Neural progenitor cell (in vitro differentiated cells): Measurements from ENCODE around the gene NSMCE1. TPM values are rescaled to one million over a fixed set of nuclear protein-coding genes. Genes with fewer than 3 reads are reported as not detected.

Experiments
- DNase-seq: peaks from one replicate; pipeline ENCODE4 v3.0.0-alpha.2; 2016; ENCODE audit warnings: low spot score
- H2AFZ ChIP-seq: fragments of 200-600 bp; sonication (generic); replicated peaks from 2 replicates; pipeline ENCODE4 v1.6.1; 2016; ENCODE audit warnings: antibody characterized with exemption
- H3F3A ChIP-seq: fragments of 200-600 bp; sonication (generic); 2 replicates; pipeline ENCODE4 v1.6.1; 2016; ENCODE audit warnings: antibody characterized with exemption, low read depth
- H3K27ac ChIP-seq: fragments of 200-600 bp; sonication (generic); 2 replicates; pipeline ENCODE4 v1.5.1; 2016; ENCODE audit warnings: mild to moderate bottlenecking
- H3K27me3 ChIP-seq: fragments of 200-600 bp; sonication (generic); 2 replicates; pipeline ENCODE4 v1.6.1; 2016; ENCODE audit warnings: mild to moderate bottlenecking, moderate library complexity
- H3K36me3 ChIP-seq: fragments of 200-600 bp; sonication (generic); 2 replicates; pipeline ENCODE4 v1.5.1; 2016
- H3K4me1 ChIP-seq: fragments of 200-600 bp; sonication (generic); 2 replicates; pipeline ENCODE4 v1.6.1; 2016; ENCODE audit warnings: mixed run types
- H3K4me2 ChIP-seq: fragments of 200-600 bp; sonication (generic); 2 replicates; pipeline ENCODE4 v1.6.1; 2016
- H3K4me3 ChIP-seq: fragments of 200-600 bp; sonication (generic); 2 replicates; pipeline ENCODE4 v1.5.1; 2016
- H3K79me2 ChIP-seq: fragments of 200-600 bp; sonication (generic); 2 replicates; pipeline ENCODE4 v1.6.1; 2016; ENCODE audit warnings: low read depth
- H3K9ac ChIP-seq: fragments of 200-600 bp; sonication (generic); 2 replicates; pipeline ENCODE4 v1.6.1; 2016
- H3K9me3 ChIP-seq: fragments of 200-600 bp; sonication (generic); 2 replicates; pipeline ENCODE4 v1.5.1; 2016; ENCODE audit warnings: low read depth
- H4K20me1 ChIP-seq: fragments of 200-600 bp; sonication (generic); 2 replicates; pipeline ENCODE4 v1.6.1; 2016; ENCODE audit warnings: low read depth
- H3K27ac Mint-ChIP-seq: 3 replicates; pipeline ENCODE4 v1.8.0; 2021; ENCODE audit warnings: mixed read lengths
- H3K27me3 Mint-ChIP-seq: 2 replicates; pipeline ENCODE4 v1.8.0; 2022; ENCODE audit warnings: low read depth, mild to moderate bottlenecking, inconsistent platforms, moderate library complexity, mixed read lengths; ENCODE audit not compliant: insufficient read depth
- H3K36me3 Mint-ChIP-seq: 3 replicates; pipeline ENCODE4 v1.8.0; 2021; ENCODE audit warnings: mixed read lengths
- H3K4me1 Mint-ChIP-seq: 3 replicates; pipeline ENCODE4 v1.8.0; 2021; ENCODE audit warnings: mixed read lengths
- H3K4me3 Mint-ChIP-seq: 3 replicates; pipeline ENCODE4 v1.8.0; 2021; ENCODE audit warnings: mild to moderate bottlenecking, moderate library complexity, mixed read lengths
- H3K9me3 Mint-ChIP-seq: 3 replicates; pipeline ENCODE4 v1.8.0; 2020; ENCODE audit warnings: mixed read lengths
- EZH2 ChIP-seq: fragments of 200-600 bp; sonication (generic); IDR thresholded peaks from 2 replicates; pipeline ENCODE4 v1.6.1; 2017; ENCODE audit warnings: antibody characterized with exemption, mild to moderate bottlenecking, moderate library complexity
- EZH2phosphoT487 ChIP-seq: fragments of 200-600 bp; sonication (generic); IDR thresholded peaks from 2 replicates; pipeline ENCODE4 v1.6.1; 2017; ENCODE audit warnings: antibody characterized with exemption
- total RNA-seq: library from RNA; depleted of rRNA; stranded (reverse); fragments of >200 nt; gene quantifications from 2 replicates; pipeline ENCODE4 v1.2.3, GENCODE V29; 2015; ENCODE audit warnings: low replicate concordance
- TF ChIP-seq, protein P1 (sequence below): fragments of 200-600 bp; sonication (generic); IDR thresholded peaks from 2 replicates; pipeline ENCODE4 v1.5.1; 2017; ENCODE audit warnings: antibody characterized with exemption, mild to moderate bottlenecking

NSMCE1 gene
- total RNA-seq, 1 donor from 2014 or later = 83.4 TPM

GRCh38 chr16:27304102-27304501, 35.5 kb upstream of the NSMCE1 start:
- Histone ChIP-seq H3K9ac (no peak overlapping the region), H3K36me3 (no peaks in the 10 kb centered on the region), H3K4me2 (no peak overlapping the region), H4K20me1 (no peaks in the 10 kb centered on the region), H3K9me3 (no peaks in the 10 kb centered on the region), H3K79me2 (no peaks in the 10 kb centered on the region), H3K27ac (no peak overlapping the region), H3K4me1 (no peaks in the 10 kb centered on the region), H3K27me3 (no peaks in the 10 kb centered on the region), H3F3A (no peaks in the 10 kb centered on the region), H2AFZ (no peak overlapping the region), H3K4me3 (no peak overlapping the region)
- TF ChIP-seq EZH2phosphoT487 (no peak), EZH2 (no peak)
- TF ChIP-seq, protein P1, sequence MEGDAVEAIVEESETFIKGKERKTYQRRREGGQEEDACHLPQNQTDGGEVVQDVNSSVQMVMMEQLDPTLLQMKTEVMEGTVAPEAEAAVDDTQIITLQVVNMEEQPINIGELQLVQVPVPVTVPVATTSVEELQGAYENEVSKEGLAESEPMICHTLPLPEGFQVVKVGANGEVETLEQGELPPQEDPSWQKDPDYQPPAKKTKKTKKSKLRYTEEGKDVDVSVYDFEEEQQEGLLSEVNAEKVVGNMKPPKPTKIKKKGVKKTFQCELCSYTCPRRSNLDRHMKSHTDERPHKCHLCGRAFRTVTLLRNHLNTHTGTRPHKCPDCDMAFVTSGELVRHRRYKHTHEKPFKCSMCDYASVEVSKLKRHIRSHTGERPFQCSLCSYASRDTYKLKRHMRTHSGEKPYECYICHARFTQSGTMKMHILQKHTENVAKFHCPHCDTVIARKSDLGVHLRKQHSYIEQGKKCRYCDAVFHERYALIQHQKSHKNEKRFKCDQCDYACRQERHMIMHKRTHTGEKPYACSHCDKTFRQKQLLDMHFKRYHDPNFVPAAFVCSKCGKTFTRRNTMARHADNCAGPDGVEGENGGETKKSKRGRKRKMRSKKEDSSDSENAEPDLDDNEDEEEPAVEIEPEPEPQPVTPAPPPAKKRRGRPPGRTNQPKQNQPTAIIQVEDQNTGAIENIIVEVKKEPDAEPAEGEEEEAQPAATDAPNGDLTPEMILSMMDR = no peak
- H3K27me3 Mint-ChIP-seq = peaks cover 16% of the 10 kb centered on the region
- H3K4me3 Mint-ChIP-seq = no peak overlapping the region
- H3K9me3 Mint-ChIP-seq = peaks cover 9% of the 10 kb centered on the region
- H3K36me3 Mint-ChIP-seq = peaks cover 4% of the 10 kb centered on the region
- no peaks in the 10 kb centered on the region for H3K4me1 Mint-ChIP-seq
- no peak overlapping the region for H3K27ac Mint-ChIP-seq
- no peak for DNase-seq

DNA sequence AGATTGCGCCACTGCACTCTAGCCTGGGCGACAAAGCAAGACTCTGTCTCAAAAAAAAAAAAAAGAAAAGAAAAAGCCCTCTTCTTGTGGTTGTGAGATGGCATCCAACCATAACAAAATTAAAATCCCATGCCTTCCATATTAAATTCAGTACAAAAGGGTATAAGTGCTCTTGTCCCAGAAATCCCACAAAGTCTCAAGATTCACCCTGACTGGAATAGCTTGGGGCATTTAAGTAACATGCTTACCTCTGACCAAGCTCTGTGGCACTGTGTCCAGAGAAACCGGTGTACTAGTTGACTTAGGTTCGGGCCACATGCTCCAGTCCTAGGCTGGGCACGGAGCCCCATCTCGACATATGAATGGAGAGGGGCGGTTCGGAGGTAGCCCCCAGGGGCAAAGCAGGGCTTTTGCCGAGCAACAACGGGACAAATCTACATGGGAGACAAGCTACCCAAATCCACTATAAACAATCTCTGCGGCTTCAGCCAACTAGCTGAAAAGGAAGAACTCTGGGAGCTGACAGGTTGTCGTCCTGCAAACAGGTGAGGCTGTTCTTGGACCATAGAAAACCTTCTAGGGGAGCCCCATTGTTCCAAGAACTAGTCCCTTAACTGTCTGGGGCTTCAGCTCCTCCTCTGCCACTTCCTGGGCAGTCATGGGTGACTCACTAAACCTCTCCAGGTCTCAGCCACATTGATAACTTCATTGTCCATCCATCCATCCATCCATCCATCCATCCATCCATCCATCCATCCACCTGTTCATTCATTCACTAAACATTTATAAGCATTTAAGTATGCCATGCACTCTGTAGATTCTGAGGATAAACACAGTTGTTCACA, 34.9 kb upstream of the NSMCE1 start:
- H3K9me3 Mint-ChIP-seq = peaks cover 9% of the 10 kb centered on the region
- DNase-seq = no peak
- no peak overlapping the region for H3K27ac ChIP-seq
- H4K20me1 ChIP-seq = no peaks in the 10 kb centered on the region
- H3K27me3 Mint-ChIP-seq = peaks cover 16% of the 10 kb centered on the region
- H3K36me3 ChIP-seq = no peaks in the 10 kb centered on the region
- no peak overlapping the region for H3K4me3 Mint-ChIP-seq
- H3K4me2 ChIP-seq = no peak overlapping the region
- no peaks in the 10 kb centered on the region for H3K4me1 Mint-ChIP-seq
- no peaks in the 10 kb centered on the region for H3K79me2 ChIP-seq
- peaks cover 4% of the 10 kb centered on the region for H3K36me3 Mint-ChIP-seq
- no peak overlapping the region for H3K9ac ChIP-seq
- no peaks in the 10 kb centered on the region for H3K4me1 ChIP-seq
- H3F3A ChIP-seq = no peaks in the 10 kb centered on the region
- no peak overlapping the region for H3K27ac Mint-ChIP-seq
- H2AFZ ChIP-seq = no peak overlapping the region
- no peak overlapping the region for H3K4me3 ChIP-seq
- no peaks in the 10 kb centered on the region for H3K27me3 ChIP-seq
- no peak for TF ChIP-seq EZH2
- TF ChIP-seq, protein P1 = no peak
- no peak for TF ChIP-seq EZH2phosphoT487
- H3K9me3 ChIP-seq = no peaks in the 10 kb centered on the region

DNA sequence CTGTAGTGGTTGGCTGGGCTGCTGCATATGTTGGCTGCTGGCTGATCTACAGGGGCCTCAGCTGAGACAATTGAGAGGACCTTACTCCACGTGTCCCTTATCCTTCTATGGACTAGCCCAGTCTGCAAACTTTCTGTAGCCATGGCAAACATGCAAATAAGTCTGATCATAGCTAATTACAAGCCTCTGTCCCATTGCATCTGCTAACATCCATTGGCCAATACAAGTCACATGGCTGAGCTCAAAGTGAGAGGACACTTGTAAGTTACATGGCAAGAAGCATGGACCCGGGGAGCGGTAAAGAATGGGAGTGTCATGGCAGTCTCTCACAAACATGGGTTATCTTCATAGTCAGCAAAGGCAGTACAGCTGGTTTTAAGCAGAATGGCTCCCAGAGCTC, 33.6 kb upstream of the NSMCE1 start:
- Mint-ChIP-seq H3K9me3 (peaks cover 7% of the 10 kb centered on the region), H3K4me3 (no peak overlapping the region), H3K36me3 (peaks cover 2% of the 10 kb centered on the region), H3K27ac (no peak overlapping the region), H3K4me1 (no peaks in the 10 kb centered on the region), H3K27me3 (peaks cover 16% of the 10 kb centered on the region)
- Histone ChIP-seq H3K4me2 (no peak overlapping the region), H3K9me3 (no peaks in the 10 kb centered on the region), H3K4me3 (no peak overlapping the region), H2AFZ (no peak overlapping the region), H4K20me1 (no peaks in the 10 kb centered on the region), H3K27me3 (no peaks in the 10 kb centered on the region), H3K27ac (no peak overlapping the region), H3F3A (no peaks in the 10 kb centered on the region), H3K9ac (no peak overlapping the region), H3K79me2 (no peaks in the 10 kb centered on the region), H3K4me1 (no peaks in the 10 kb centered on the region), H3K36me3 (no peaks in the 10 kb centered on the region)
- DNase-seq = no peak
- no peak for TF ChIP-seq EZH2
- no peak for TF ChIP-seq EZH2phosphoT487
- TF ChIP-seq, protein P1 = no peak
